Hematopoietic multipotent progenitor cell treated with erythropoietin and hydrocortisone succinate and interleukin-3 and kit ligand, for 17 days (in vitro differentiated cells): ENCODE data around the gene UBE2G2.

ENCODE experiments used
- DNase-seq: peaks from one replicate; pipeline ENCODE4 v3.0.0-alpha.2; 2015; ENCODE audit warnings: low spot score

Gene UBE2G2

GRCh38 chr21:44749759-44750674, 51.6 kb downstream of the UBE2G2 start:
- no peak for DNase-seq

- no peak for DNase-seq
Measured at GRCh38 chr21:44749116-44749758, 52.4 kb downstream of the UBE2G2 start.

- DNase-seq: no peak
Measured at GRCh38 chr21:44748621-44749020, 53.0 kb downstream of the UBE2G2 start.

- DNase-seq: no peak
Measured at GRCh38 chr21:44742418-44743153, 59.0 kb downstream of the UBE2G2 start.

- no peak for DNase-seq
Measured at GRCh38 chr21:44741921-44742320, 59.7 kb downstream of the UBE2G2 start.

GRCh38 chr21:44740742-44741141, 60.9 kb downstream of the UBE2G2 start:
- no peak for DNase-seq

- no peak for DNase-seq
Measured at GRCh38 chr21:44739316-44739715, 62.3 kb downstream of the UBE2G2 start.

GRCh38 chr21:44738621-44739020, 63.0 kb downstream of the UBE2G2 start:
- no peak for DNase-seq

GRCh38 chr21:44737706-44738354, 63.8 kb downstream of the UBE2G2 start:
- no peak for DNase-seq

GRCh38 chr21:44736291-44737004, 65.2 kb downstream of the UBE2G2 start:
- DNase-seq: no peak

GRCh38 chr21:44735821-44736220, 65.8 kb downstream of the UBE2G2 start:
- DNase-seq: no peak

- DNase-seq: no peak
Measured at GRCh38 chr21:44734841-44735240, 66.8 kb downstream of the UBE2G2 start.

- DNase-seq: no peak
Measured at GRCh38 chr21:44734026-44734745, 67.4 kb downstream of the UBE2G2 start.

- DNase-seq: no peak
Measured at GRCh38 chr21:44732956-44733355, 68.7 kb downstream of the UBE2G2 start.

- DNase-seq: no peak
Measured at GRCh38 chr21:44732263-44732662, 69.4 kb downstream of the UBE2G2 start.

GRCh38 chr21:44730951-44731579, 70.6 kb downstream of the UBE2G2 start:
- no peak for DNase-seq

GRCh38 chr21:44730028-44730395, 71.6 kb downstream of the UBE2G2 start:
- no peak for DNase-seq

- DNase-seq: no peak
Measured at GRCh38 chr21:44729336-44730027, 72.1 kb downstream of the UBE2G2 start.

- no peak for DNase-seq
Measured at GRCh38 chr21:44728716-44729115, 72.9 kb downstream of the UBE2G2 start.

GRCh38 chr21:44727757-44728156, 73.9 kb downstream of the UBE2G2 start:
- DNase-seq: no peak
